Bronchial smooth muscle cell (primary cell): ENCODE results near the gene SLC35B3. TPM values are rescaled to one million over a fixed set of nuclear protein-coding genes. Genes with fewer than 3 reads are reported as not detected.

Source experiments
- total RNA-seq: library from RNA; depleted of rRNA; stranded (reverse); fragments of >200 nt; gene quantifications from 2 replicates; pipeline ENCODE4 v1.2.1, GENCODE V29; 2014

The SLC35B3 gene
- total RNA-seq: 19.4 and 22.5 TPM in 2 replicates

DNA sequence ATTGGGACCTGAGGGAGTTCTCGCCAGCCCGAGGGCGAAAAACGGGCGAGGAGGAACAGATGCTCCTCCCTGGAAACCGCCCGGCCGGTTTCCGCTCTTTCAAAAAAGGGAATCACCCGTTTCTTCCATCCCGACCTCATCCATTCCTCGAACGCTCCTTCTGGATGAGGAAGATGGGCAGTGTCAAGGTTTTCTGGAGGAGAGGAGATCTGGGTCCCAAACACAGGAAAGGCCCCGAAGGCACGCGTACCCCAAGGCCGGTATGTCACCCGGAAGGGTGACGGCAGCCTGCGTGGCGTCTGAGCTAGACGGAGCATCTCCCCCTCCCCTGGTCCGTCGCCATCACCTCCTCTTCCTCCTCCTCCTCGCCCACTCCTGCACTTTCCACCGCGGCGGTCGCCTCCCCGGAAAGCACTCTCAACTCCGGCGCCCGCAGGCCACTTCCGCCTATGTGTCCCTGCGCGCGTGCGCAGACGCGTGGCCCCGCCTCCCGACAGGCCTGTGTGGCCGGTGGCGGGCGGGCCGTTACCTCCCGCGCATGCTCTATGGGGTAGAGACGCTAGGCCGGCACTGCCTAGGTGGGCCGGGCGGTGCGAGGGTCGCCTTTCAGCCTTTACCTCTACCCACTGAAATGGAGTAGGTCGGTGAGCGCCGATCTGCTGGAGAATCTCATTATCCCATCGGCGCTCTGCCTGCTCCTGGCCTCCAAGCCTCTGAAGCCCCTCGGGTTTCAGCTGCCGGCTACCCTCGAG lies at the start of gene SLC35B3:
Gene SLC35B3 (minus strand): TSS at position 453 of the 752 bp plus-strand sequence.

